IPS-NIHi7 (cell line): ENCODE data around the gene UBLCP1.
"Not testable (repeated sequence)": the region's sequence is repeated elsewhere in the genome, so short reads cannot be mapped to it uniquely, and the experiment has no call there.

Experiments used
- DNase-seq: peaks from one replicate; pipeline ENCODE4 v3.0.0; 2012; ENCODE audit warnings: mixed read lengths; ENCODE audit errors: extremely low spot score

UBLCP1 gene

DNA sequence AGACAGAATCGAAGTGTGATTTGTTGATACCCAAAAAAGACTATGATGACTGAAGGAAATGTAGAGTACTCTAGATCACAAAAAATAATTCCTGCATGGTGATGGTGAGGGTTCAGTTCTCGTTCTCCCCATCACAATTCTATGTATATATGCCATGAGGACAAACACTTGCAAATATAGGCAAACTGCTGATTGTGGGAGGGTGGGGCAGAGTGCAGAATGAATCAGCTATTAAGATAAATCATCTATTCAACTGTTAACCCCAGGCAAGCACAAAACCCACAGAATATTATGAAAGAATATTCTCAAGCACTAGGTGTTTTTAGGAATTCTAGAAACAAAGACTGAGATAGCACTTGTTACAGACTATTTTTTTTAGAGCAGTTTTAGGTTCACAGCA is 13.9 kb upstream of the UBLCP1 start:
- DNase-seq, result no peak

DNA sequence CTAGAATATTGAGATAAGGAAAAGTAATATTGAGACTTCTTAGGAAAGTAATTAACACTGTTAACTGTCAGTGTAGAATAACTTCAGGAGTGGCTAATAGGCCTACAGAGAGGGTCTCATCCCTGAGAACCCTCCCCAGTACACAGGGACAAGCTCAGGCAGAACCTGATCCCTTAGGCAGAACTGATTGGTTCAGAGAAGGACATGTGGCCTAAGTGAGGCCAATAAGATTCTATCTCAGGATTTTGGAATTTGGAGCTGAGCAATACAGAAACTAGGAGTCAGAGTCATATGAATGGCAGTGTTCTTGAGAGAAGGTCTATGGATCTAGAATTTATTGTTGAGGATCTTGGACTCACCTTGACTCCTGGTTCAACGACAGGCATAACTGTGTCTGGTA is 10.9 kb upstream of the UBLCP1 start:
- no peak for DNase-seq

DNA sequence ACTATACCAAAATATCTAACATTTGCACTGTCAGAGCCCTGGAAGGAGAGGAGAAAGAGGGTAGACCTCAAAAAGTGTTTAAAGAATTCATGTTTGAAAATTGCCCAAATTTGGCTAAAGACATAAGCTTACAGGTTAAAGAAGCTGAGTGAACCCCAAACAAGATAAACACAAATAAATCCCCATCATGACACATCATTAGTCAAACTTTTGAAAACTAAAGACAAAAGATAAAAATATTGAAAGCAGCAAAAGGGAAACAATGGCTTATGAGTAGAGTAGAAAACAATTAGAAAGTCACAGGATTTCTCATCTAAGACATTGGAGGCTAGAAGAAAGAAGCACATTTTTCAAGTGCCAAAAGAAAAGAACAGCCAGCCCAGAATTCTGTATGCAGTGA is 6.1 kb upstream of the UBLCP1 start:
- DNase-seq, result no peak

DNA sequence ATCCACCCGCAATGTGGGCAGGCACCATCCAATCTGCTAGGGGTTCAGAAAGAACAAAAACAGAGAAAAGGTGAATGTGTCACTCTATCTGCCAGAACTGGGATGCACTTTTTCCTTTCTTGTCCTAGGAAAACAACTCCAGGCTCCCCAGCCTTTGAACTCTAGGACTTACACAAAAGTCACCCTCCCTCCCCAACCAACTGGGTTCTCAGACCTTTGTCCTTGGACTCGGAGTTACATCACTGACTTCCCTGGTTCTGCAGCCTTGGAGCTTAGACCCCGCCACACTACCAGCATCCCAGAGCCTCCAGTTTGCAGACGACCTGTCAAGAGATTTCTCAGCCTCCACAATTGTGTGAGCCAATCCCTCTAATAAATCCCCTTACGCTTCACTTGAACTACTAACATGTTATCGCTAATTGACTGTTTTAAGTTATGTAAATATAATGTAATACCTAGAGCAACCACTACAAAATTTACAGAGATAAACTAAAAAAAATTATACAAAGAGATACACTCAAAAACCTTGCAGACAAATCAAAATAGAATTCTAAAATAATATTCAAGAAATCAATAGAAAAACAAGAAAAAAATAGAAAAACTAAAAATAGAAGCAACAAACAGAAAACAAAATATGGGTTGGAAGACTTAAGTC is 5.3 kb upstream of the UBLCP1 start:
- no peak for DNase-seq

DNA sequence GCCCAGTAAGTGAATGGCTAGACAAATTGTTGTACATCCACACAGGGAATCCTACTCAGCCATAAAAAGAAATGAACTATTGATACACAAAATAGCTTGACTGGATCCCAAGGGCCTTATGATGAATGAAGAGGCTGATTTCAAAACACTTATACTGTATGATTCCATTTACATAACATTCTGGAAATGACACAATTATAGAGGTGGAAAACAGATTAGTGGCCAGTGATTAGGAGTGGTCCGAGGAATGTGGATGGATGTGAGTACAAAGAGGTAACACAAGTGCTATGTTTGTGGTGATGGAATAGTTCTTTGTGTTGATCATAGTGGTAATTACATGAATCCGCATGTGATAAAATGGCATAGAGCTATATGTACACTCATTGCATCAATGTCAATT is 4.7 kb upstream of the UBLCP1 start:
- no peak for DNase-seq

DNA sequence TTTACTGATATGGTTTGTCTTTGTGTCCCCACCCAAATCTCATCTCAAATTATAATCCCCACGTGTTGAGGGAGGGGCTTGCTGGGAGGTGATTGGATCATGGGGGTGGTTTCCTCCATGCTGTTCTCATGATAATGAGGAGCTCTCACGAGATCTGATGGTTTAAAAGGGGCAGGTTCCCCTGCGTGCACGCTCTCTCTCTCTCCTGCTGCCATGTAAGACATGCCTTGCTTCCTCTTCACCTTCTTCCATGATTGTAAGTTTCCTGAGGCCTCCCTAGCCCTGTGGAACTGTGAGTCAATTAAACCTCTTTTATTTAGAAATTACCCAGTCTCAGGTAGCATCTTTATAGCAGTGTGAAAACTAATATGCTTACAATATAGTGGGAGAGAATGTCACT is 2.9 kb upstream of the UBLCP1 start:
- DNase-seq, result not testable (repeated sequence)

DNA sequence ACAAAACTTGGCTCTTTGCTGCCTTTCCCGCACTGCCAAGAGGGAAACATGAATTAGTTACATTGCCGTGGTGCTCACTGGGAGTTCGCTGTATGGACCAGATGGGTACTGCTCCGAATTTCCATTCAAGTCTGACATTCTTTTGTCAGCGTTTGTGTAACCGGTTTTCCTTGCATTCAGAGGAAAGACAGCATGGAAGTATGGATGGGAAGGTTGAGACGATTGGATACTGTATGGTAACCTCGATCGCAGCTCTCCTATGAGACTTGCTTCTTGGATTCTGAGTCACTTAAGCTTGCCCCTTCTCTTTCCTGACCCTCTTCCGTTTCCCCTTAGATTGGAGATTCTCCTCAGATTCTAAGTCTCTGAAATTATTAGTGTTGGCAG is 625 bp upstream of the UBLCP1 start:
- DNase-seq, result peak; percentile 14

DNA sequence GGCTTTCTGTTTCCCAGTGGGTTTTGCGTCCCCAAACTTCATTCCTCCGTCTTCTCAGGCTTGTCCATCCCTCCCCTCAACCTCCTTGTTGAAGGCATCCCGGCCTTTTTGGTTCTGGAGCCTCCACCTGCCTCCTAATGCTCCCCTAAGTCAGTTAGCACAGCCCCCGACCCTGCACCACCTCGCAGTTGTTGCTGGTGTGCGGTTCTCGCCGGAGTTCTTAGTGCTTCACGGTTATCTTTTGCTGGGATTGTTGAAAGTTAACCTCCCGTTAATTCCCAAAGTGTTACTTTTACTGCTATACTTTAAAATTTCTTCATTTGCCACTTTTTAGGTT is 447 bp downstream of the UBLCP1 start:
- no peak for DNase-seq

DNA sequence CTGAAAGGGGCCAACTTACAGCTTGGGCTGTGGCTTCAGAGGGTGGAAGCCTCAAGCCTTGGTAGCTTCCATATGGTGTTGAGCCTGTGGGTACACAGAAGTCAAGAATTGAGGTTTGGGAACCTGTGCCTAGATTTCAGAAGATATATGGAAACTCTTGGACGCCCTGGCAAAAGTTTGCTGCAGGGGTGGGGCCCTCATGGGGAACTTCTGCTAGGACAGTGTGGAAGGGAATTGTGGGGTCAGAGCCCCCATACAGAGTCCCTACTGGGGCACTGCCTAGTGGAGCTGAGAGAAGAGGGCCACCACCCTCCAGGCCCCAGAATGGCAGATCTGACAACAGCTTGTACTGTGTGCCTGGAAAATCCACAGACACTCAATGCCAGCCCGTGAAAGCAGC is 3.7 kb downstream of the UBLCP1 start:
- DNase-seq, result not testable (repeated sequence)

DNA sequence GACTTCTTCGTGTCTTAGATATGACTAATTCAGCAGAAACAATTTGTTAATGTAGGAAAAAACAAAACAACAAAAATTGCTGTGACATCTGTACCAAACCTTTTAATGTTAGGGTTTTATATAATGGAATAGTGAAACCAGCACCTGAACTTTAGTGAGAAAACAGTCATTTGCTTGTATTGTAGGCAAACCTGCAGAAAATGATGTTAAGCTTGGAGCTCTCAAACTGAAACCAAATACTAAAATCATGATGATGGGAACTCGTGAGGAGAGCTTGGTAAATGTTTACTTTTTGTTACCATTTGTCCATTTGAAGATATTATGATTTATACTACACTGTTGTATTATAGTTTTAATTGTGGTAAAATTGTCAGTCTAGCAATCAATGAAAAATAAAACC is 6.6 kb downstream of the UBLCP1 start:
- DNase-seq, result no peak

DNA sequence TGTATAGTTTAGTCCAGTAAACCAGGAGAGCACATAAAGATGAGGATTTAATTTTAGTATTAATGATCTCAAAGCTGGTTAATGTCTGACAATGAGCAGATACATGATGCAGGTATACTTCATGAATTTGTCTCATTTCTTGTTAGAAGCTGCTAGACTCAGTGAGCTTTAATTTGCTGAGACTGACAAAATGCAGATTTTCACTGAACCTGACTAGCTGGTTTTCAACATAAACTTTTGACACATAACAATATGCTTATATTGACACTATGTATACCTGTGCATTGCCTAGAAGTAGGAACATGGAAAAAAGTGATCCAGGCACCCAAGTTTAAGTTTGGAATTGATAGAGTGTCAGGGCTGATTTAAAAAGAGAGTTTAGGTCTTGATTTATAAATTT is 10.8 kb downstream of the UBLCP1 start:
- no peak for DNase-seq

DNA sequence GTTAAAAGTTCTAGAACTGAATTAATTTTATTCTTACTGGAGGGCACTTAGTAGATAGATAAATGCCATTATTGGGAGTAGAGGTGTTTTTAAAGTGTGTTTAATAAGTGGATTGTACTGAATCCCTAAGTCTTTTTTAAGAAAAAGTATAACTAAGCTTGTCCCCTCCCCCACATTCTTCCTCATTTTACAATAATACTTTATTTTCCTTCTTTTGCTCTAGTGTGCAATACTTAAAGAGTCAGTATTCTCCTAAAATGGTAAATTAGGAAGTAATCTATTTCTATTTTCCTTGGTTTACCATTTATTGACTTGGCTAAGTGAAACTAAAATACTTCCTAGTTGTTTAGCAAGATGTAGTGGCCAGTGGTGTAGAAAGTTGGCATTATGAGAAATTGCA is 11.6 kb downstream of the UBLCP1 start:
- no peak for DNase-seq

DNA sequence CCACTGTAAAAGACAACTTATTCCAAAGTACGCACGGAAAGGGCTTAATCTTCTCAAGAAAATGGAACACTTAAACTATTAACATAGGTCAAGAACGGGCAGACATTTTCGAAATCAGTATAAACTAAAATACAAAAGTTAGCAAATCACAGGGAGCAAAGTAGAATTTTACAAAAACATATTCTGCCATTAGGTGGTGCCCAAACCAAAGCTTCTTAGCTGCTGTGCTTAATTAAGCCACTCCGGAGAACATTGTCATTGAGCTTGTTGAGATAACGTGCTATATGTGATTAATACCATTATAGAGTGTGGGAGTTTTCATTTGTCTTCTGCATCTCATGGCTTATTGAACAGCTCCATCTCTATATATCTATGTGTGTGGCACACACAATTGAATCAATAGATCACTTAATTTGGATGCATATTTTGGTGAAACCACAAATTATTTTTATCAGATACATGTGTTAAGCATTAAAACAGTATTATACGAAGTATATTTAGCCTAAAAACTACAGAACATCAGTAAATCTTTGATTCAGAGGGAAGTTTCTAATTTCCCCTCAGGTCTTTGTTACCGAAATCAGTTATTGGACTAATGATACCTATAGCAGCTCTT is 23.4 kb downstream of the UBLCP1 start:
- DNase-seq, result peak; percentile 26

DNA sequence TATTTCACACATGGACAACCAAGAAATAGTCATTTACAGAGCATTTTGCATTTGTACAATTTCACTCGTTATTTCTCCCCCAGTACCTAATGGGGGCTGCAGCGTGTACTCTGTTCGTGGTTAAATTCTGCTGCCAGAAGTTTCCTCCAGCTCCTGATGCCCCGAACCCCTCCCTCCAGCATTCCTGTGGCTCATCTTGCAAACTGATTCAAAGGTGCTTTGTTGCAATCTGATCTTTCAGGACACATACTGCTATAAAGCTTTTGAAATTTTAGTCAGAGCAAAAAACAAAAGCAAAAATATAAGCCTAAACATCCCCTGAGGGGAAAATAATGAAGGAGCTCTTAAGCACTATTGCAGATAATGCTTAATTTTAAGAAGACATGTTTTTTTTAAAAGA is 27.7 kb downstream of the UBLCP1 start:
- no peak for DNase-seq

DNA sequence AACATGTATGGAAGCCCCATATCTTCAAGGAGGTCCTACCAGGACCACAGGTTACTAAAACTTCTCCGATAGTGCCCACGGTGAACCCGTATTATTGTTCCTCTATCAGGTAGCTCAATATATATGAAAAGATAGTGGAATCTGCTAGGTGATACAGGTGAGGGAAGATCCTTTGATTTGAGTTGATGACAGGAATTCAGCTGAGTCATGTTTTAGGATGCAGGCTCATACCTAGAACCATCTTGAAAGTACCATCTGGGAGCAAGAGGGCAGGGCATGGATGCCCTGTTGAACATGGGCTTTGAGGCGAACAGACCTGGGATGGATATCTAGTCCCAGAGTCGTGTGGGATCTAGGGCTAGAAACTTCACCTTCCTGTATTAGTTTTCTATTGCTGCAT is 31.8 kb downstream of the UBLCP1 start:
- no peak for DNase-seq

DNA sequence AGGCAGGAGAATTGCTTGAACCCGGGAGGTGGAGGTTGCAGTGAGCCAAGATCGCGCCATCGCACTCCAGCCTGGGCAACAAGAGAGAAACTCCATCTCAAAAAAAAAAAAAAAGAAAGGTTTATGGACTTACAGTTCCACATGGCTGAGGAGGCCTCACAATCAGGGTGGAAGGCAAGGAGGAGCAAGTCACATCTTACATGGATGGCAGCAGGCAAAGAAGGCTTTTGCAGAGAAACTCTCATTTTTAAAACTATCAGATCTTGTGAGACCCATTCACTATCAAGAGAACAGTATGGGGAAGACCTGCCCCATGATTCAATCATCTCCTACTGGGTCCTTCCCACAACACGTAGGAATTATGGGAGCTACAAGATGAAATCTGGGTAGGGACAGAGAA is 34.2 kb downstream of the UBLCP1 start:
- DNase-seq, result not testable (repeated sequence)

DNA sequence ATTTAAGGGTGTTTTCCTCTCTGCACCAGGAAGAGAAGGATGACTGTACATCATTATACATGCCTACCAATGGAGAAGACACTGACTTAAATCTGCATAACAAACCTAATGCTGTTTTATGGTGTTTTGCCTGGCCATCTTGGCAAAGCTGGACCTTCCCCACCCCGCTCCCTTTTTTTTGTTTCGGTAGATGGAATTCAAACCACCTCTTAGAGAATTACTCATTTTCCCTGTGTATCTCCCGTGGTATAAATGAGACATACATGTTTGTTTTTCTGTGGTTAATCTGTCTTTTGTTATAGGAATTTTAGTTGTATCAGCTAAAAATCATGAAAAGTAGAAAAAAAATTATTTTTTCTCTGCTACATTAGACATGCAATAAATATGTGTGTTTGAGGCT is 38.4 kb downstream of the UBLCP1 start:
- no peak for DNase-seq

DNA sequence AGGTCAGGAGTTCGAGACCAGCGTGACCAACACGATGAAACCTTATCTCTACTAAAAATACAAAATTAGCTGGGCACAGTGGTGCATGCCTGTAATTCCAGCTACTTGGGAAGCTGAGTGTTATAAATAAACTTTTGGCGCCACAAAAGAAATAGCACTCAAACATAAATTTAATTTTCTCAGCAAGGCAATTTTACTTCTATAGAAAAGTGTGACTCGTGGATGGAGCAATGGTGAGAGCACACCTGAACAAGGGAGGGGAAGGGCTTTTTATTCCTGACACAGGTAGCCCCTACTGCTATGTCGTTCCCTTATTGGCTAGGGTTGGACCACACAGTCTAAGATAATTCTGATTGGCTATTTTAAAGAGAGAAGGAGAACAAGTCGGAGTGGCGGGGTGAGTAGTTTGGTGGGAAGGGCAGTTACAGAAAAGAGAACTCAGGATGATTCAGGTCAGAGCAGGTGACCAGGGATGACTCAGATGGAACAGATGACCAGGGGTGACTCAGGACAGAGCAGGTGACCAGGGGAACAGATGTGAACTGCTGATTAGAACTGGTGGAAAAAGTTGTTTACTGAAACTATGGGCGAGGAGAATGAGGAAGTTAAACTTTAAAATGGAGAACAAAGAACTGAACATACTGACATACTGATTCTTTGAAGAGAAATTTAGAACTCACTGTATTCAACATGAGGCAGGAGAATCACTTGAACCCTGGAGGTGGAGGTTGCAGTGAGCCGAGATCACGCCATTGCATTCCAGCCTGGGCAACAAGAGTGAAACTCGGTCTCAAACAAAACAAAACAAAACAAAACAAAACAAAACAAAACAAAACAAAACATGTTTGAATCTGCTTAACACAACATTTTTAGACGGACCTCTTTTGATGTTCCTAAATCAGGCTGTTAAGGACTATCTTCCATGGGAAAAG is 39.1 kb downstream of the UBLCP1 start:
- not testable (repeated sequence) for DNase-seq

DNA sequence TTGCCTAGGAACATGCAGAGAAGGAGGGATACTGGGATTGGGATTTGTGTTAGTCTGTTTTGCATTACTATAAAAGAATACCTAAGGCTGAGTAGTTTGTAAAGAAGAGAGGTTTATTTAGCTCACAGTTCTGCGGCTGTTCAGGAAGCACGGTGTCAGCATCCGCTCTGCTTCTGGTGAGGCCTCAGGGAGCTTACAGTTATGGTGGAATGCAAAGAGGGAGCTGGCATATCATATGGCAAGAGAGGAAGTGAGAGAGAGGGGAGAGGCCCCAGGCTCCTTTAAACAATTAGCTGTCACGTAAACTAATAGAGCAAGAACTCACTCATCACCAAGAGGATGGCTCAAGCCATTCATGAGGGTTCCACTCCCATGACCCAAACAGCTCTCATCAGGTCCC is 40.2 kb downstream of the UBLCP1 start:
- DNase-seq, result no peak

DNA sequence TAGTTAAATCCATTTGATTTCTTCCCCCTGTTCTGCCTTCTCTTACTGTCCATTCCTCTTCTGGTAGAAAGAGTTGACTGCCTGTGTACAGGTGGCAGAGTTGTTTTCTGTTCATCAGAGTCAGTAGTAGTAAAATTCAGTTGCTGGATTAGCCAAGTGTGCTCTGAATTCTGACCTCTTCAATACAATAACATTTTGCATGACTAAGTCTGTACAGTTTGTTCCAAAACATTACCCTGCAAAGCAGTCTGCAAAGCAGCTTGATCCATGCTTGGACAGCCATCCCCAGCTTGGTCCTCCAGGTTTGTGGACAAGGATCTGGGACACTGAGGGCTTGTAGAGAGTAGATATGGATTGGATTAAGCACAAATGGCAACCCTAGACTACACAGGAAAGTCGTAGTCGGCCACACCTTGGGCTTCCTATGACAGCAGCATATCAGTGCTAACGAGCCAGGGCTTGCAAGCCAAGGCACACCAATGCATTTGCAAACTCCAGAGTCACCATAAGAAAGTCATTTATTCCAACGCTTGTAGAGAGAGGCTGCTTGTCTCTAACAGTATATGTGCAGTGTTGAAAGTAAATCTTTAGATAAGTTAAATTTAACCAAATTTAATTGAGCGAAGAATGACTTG is 42.0 kb downstream of the UBLCP1 start:
- no peak for DNase-seq

DNA sequence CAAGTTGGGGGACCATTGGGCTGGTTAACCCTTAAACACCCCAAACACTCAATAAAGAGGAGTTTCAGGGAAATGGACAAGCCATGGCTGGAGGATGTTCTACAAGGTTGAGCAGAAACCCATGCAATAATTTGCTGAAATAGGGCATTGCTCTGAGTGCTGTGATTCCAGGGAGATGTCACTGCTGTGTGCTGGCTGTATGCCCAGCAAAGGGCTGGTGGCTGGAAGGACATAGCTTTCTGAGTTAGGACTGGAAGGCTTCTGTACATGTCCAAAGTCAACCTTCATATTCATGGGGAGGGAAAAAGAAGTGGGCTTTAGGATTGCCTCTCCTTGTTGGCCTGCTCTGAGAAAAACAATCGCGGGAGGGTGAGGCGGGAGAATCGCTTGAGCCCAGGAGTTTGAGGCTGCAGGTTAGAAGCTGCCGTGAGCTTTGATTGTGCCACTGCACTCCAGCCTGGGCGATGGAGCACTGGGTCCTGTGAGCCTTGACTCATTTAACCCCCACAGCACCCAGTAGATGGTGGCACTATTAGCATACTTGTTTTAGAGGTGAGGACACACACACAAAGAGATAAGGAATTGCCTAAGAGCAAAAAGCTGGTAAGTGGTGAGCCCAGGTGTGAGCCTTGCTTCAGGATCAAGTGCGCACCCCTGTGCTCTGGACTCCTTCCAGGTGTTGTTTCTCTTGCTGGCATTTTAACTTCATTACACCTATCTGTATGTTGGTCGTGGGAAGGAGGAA is 46.8 kb downstream of the UBLCP1 start:
- no peak for DNase-seq

DNA sequence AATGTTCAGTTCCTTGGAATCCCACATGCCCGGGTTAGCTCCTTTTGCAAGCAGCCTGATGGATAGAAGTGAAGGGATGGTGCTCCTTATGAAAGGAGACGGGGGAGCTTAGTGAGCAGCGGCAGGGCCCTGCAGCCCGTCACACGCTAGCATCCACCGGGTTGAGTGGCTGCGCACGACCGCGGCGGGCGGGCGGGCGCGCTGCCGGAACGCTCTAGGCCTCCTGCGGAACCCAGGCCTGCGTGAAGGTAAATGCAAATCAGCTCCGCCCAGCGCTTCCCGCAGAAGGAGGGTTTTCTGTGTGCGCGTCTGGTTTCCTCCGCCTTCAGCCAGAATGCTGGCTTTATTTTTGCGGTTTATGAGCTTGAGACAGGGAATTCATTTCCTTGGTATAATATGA is 47.4 kb downstream of the UBLCP1 start:
- DNase-seq, result peak; percentile 60
